ENCODE results near the gene P3H3. TPM values are rescaled to one million over a fixed set of nuclear protein-coding genes. Genes with fewer than 3 reads are reported as not detected.

The P3H3 gene
- polyA plus RNA-seq, 2 of the 4 experiments (the other 2 are of a cell fraction) = 8.6 to 21.9 TPM

- no peak for DNase-seq (ENCODE audit: low read depth in 1 of 2, low spot score in 1 of 2)
- Histone ChIP-seq H3K9me3 (no peaks in the 10 kb centered on the region), H3K27ac (no peak overlapping the region), H3K4me2 (no peak overlapping the region), H3K4me1 (peaks cover 12% of the 10 kb centered on the region), H3K4me3 (no peak overlapping the region)
- CTCF ChIA-PET = interaction anchor here (1.0 to 29.8 kb wide), 3 partner anchors 7 to 64 kb away, joined by 3 to 306 read pairs (median 129); partner anchors contain the start of genes GPR162, MLF2 and P3H3
- WGBS (ENCODE audit: missing lambda C conversion rate) = 79% methylated on average over 20 of the region's 20 CpGs
- no peak for ATAC-seq
- POLR2A ChIA-PET = no interaction called here
- TF ChIP-seq, protein P1, sequence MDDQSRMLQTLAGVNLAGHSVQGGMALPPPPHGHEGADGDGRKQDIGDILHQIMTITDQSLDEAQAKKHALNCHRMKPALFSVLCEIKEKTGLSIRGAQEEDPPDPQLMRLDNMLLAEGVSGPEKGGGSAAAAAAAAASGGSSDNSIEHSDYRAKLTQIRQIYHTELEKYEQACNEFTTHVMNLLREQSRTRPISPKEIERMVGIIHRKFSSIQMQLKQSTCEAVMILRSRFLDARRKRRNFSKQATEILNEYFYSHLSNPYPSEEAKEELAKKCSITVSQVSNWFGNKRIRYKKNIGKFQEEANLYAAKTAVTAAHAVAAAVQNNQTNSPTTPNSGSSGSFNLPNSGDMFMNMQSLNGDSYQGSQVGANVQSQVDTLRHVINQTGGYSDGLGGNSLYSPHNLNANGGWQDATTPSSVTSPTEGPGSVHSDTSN (IDR thresholded peaks at IDR 0.05) = no peak
- TF ChIP-seq CBX2 (IDR thresholded peaks at IDR 0.05; ENCODE audit: borderline replicate concordance, low read depth) (no peak), SMC3 (IDR thresholded peaks at IDR 0.05) (no peak), JUNB (IDR thresholded peaks at IDR 0.05) (no peak), BHLHE40 (IDR thresholded peaks at IDR 0.05; ENCODE audit: low read depth, low read length) (no peak), EHF (CRISPR knock-in tag; IDR thresholded peaks at IDR 0.05) (no peak), HEYL (CRISPR knock-in tag; IDR thresholded peaks at IDR 0.05) (no peak), HOXA7 (CRISPR knock-in tag; IDR thresholded peaks at IDR 0.05) (no peak), ZSCAN20 (CRISPR knock-in tag; IDR thresholded peaks at IDR 0.05) (no peak)
- no peak for FAIRE-seq
Measured at GRCh38 chr12:6817662-6818157, 10.5 kb upstream of the P3H3 start.

GRCh38 chr12:6818222-6818621 is 10.0 kb upstream of the P3H3 start:
- FAIRE-seq (no peak), DNase-seq (ENCODE audit: low read depth in 1 of 2, low spot score in 1 of 2) (no peak), ATAC-seq (no peak)
- Histone ChIP-seq H3K4me2 (no peak overlapping the region), H3K4me1 (peaks cover 12% of the 10 kb centered on the region), H3K27ac (no peak overlapping the region), H3K9me3 (no peaks in the 10 kb centered on the region), H3K4me3 (no peak overlapping the region)
- no peak for TF ChIP-seq HOXA7 (CRISPR knock-in tag; IDR thresholded peaks at IDR 0.05)
- no peak for TF ChIP-seq EHF (CRISPR knock-in tag; IDR thresholded peaks at IDR 0.05)
- no peak for TF ChIP-seq EP300 (IDR thresholded peaks at IDR 0.05)
- TF ChIP-seq, protein P2, sequence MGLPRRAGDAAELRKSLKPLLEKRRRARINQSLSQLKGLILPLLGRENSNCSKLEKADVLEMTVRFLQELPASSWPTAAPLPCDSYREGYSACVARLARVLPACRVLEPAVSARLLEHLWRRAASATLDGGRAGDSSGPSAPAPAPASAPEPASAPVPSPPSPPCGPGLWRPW (IDR thresholded peaks at IDR 0.05) = no peak
- TF ChIP-seq HOXB5 (CRISPR knock-in tag; IDR thresholded peaks at IDR 0.05) = no peak
- TF ChIP-seq NR3C1 (IDR thresholded peaks at IDR 0.05) = no peak
- TF ChIP-seq, protein P3, sequence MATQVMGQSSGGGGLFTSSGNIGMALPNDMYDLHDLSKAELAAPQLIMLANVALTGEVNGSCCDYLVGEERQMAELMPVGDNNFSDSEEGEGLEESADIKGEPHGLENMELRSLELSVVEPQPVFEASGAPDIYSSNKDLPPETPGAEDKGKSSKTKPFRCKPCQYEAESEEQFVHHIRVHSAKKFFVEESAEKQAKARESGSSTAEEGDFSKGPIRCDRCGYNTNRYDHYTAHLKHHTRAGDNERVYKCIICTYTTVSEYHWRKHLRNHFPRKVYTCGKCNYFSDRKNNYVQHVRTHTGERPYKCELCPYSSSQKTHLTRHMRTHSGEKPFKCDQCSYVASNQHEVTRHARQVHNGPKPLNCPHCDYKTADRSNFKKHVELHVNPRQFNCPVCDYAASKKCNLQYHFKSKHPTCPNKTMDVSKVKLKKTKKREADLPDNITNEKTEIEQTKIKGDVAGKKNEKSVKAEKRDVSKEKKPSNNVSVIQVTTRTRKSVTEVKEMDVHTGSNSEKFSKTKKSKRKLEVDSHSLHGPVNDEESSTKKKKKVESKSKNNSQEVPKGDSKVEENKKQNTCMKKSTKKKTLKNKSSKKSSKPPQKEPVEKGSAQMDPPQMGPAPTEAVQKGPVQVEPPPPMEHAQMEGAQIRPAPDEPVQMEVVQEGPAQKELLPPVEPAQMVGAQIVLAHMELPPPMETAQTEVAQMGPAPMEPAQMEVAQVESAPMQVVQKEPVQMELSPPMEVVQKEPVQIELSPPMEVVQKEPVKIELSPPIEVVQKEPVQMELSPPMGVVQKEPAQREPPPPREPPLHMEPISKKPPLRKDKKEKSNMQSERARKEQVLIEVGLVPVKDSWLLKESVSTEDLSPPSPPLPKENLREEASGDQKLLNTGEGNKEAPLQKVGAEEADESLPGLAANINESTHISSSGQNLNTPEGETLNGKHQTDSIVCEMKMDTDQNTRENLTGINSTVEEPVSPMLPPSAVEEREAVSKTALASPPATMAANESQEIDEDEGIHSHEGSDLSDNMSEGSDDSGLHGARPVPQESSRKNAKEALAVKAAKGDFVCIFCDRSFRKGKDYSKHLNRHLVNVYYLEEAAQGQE (IDR thresholded peaks at IDR 0.05) = no peak
- TF ChIP-seq, protein P4, sequence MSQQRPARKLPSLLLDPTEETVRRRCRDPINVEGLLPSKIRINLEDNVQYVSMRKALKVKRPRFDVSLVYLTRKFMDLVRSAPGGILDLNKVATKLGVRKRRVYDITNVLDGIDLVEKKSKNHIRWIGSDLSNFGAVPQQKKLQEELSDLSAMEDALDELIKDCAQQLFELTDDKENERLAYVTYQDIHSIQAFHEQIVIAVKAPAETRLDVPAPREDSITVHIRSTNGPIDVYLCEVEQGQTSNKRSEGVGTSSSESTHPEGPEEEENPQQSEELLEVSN (IDR thresholded peaks at IDR 0.05; ENCODE audit: borderline replicate concordance, low read depth) = no peak
- TF ChIP-seq MAZ (IDR thresholded peaks at IDR 0.05; ENCODE audit: borderline replicate concordance, low read depth, low read length) = no peak
- no peak for TF ChIP-seq FOSL2 (IDR thresholded peaks at IDR 0.05)
- no peak for TF ChIP-seq FOSL2 (CRISPR knock-in tag; IDR thresholded peaks at IDR 0.05)
- CTCF ChIA-PET = interaction anchor here (0.6 to 29.8 kb wide), 3 partner anchors 9 to 64 kb away, joined by 3 to 306 read pairs (median 3); partner anchors contain the start of gene MLF2
- WGBS (ENCODE audit: missing lambda C conversion rate) = 80% methylated on average over 10 of the region's 10 CpGs
- POLR2A ChIA-PET = interaction anchor here (0.6 to 1.4 kb wide), 2 partner anchors 65 to 129 kb away, joined by 5 read pairs; partner anchors contain the start of genes MLF2 and ZNF384

- Histone ChIP-seq H3K4me1 (peaks cover 12% of the 10 kb centered on the region), H3K27ac (no peak overlapping the region), H3K4me2 (no peak overlapping the region), H3K4me3 (no peak overlapping the region), H3K9me3 (no peaks in the 10 kb centered on the region)
- POLR2A ChIA-PET = interaction anchor here (0.6 to 1.4 kb wide), 2 partner anchors 66 to 130 kb away, joined by 5 read pairs; partner anchors contain the start of genes MLF2 and ZNF384
- TF ChIP-seq BHLHE40 (IDR thresholded peaks at IDR 0.05; ENCODE audit: low read depth, low read length) (no peak), CHD4 (IDR thresholded peaks at IDR 0.05; ENCODE audit: borderline replicate concordance) (no peak), RCOR1 (IDR thresholded peaks at IDR 0.05; ENCODE audit: low read depth, low read length) (no peak), CBX8 (IDR thresholded peaks at IDR 0.05) (no peak), CBX2 (IDR thresholded peaks at IDR 0.05; ENCODE audit: borderline replicate concordance, low read depth) (no peak), MAFK (IDR thresholded peaks at IDR 0.05; ENCODE audit: partially characterized antibody) (no peak), HOXB5 (CRISPR knock-in tag; IDR thresholded peaks at IDR 0.05) (no peak), PHF8 (IDR thresholded peaks at IDR 0.05; ENCODE audit: borderline replicate concordance, low read depth) (no peak), ESRRA (IDR thresholded peaks at IDR 0.05; ENCODE audit: borderline replicate concordance, low read length) (no peak), HOXA7 (CRISPR knock-in tag; IDR thresholded peaks at IDR 0.05) (no peak), ZC3H11A (IDR thresholded peaks at IDR 0.05) (no peak), ZSCAN20 (CRISPR knock-in tag; IDR thresholded peaks at IDR 0.05) (no peak), RARB (CRISPR knock-in tag; IDR thresholded peaks at IDR 0.05) (no peak), NFE2L2 (conservative IDR thresholded peaks at IDR 0.05; ENCODE audit: low read length) (no peak)
- TF ChIP-seq, protein P5, sequence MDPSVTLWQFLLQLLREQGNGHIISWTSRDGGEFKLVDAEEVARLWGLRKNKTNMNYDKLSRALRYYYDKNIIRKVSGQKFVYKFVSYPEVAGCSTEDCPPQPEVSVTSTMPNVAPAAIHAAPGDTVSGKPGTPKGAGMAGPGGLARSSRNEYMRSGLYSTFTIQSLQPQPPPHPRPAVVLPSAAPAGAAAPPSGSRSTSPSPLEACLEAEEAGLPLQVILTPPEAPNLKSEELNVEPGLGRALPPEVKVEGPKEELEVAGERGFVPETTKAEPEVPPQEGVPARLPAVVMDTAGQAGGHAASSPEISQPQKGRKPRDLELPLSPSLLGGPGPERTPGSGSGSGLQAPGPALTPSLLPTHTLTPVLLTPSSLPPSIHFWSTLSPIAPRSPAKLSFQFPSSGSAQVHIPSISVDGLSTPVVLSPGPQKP (IDR thresholded peaks at IDR 0.05; ENCODE audit: low read depth, low read length) = no peak
- FAIRE-seq = no peak
- 95% methylated on average over 5 of the region's 5 CpGs for WGBS (ENCODE audit: missing lambda C conversion rate)
- CTCF ChIA-PET = interaction anchor here (0.6 to 29.8 kb wide), 4 partner anchors 9 to 65 kb away, joined by 3 to 306 read pairs (median 3); partner anchors contain the start of gene MLF2
- ATAC-seq = no peak
- no peak for DNase-seq (ENCODE audit: low read depth in 1 of 2, low spot score in 1 of 2)
Measured at GRCh38 chr12:6818645-6819044, 9.6 kb upstream of the P3H3 start.

All from A549 (cell line).